HL-60 (cell line): ENCODE data around the gene MBD4.

Experiments used
- POLR2AphosphoS5 ChIP-seq: IDR thresholded peaks from 2 replicates; pipeline ENCODE4 v1.6.1; 2012; ENCODE audit warnings: low read depth
- SPI1 ChIP-seq: IDR thresholded peaks from 2 replicates; pipeline ENCODE4 v1.6.1; 2012; ENCODE audit warnings: low read depth, mild to moderate bottlenecking, borderline replicate concordance
- TF ChIP-seq, protein P1 (sequence below): IDR thresholded peaks from one replicate; pipeline ENCODE4 v1.5.1; 2011; ENCODE audit warnings: low read length, control low read depth, inconsistent platforms; ENCODE audit not compliant: insufficient read depth
- TF ChIP-seq, protein P2 (sequence below): IDR thresholded peaks from 2 replicates; pipeline ENCODE4 v1.6.1; 2012; ENCODE audit warnings: low read depth; ENCODE audit not compliant: insufficient replicate concordance

DNA sequence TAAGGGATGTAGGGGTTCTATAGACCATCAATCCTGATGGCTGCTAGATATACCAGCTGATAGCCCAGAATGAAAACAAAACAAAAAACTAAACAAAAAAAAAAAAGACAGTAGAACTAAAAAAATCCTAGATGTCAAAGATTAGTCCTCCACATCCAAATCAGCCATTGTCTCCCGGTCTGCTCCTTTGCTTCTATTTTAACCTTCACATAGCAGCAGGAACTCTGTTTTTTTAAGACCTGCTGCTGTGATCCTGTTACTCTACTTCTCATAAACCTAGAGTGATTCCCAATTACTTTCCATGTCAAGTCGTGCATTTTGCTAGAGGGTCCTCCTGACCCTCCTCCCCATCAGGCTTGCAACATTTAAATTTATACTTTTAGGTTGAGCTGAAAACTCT lies 2.7 kb upstream of the MBD4 start:
- TF ChIP-seq, protein P1, sequence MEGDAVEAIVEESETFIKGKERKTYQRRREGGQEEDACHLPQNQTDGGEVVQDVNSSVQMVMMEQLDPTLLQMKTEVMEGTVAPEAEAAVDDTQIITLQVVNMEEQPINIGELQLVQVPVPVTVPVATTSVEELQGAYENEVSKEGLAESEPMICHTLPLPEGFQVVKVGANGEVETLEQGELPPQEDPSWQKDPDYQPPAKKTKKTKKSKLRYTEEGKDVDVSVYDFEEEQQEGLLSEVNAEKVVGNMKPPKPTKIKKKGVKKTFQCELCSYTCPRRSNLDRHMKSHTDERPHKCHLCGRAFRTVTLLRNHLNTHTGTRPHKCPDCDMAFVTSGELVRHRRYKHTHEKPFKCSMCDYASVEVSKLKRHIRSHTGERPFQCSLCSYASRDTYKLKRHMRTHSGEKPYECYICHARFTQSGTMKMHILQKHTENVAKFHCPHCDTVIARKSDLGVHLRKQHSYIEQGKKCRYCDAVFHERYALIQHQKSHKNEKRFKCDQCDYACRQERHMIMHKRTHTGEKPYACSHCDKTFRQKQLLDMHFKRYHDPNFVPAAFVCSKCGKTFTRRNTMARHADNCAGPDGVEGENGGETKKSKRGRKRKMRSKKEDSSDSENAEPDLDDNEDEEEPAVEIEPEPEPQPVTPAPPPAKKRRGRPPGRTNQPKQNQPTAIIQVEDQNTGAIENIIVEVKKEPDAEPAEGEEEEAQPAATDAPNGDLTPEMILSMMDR: no peak
- TF ChIP-seq, protein P2, sequence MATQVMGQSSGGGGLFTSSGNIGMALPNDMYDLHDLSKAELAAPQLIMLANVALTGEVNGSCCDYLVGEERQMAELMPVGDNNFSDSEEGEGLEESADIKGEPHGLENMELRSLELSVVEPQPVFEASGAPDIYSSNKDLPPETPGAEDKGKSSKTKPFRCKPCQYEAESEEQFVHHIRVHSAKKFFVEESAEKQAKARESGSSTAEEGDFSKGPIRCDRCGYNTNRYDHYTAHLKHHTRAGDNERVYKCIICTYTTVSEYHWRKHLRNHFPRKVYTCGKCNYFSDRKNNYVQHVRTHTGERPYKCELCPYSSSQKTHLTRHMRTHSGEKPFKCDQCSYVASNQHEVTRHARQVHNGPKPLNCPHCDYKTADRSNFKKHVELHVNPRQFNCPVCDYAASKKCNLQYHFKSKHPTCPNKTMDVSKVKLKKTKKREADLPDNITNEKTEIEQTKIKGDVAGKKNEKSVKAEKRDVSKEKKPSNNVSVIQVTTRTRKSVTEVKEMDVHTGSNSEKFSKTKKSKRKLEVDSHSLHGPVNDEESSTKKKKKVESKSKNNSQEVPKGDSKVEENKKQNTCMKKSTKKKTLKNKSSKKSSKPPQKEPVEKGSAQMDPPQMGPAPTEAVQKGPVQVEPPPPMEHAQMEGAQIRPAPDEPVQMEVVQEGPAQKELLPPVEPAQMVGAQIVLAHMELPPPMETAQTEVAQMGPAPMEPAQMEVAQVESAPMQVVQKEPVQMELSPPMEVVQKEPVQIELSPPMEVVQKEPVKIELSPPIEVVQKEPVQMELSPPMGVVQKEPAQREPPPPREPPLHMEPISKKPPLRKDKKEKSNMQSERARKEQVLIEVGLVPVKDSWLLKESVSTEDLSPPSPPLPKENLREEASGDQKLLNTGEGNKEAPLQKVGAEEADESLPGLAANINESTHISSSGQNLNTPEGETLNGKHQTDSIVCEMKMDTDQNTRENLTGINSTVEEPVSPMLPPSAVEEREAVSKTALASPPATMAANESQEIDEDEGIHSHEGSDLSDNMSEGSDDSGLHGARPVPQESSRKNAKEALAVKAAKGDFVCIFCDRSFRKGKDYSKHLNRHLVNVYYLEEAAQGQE: no peak
- no peak for TF ChIP-seq POLR2AphosphoS5
- no peak for TF ChIP-seq SPI1
